ENCODE data around the gene CD44.
"Not testable (repeated sequence)": the region's sequence is repeated elsewhere in the genome, so short reads cannot be mapped to it uniquely, and the experiment has no call there.

Gene CD44

GRCh38 chr11:35105319-35106079 lies 33.5 kb upstream of the CD44 start:
- H3K4me2 ChIP-seq (ENCODE audit: low read depth, low read length, poor library complexity, severe bottlenecking): no peak overlapping the region

GRCh38 chr11:35106595-35106994 lies 32.4 kb upstream of the CD44 start:
- Histone ChIP-seq H3K9ac (ENCODE audit: low read length) (no peak overlapping the region), H4K20me1 (ENCODE audit: low read depth, low read length) (no peaks in the 10 kb centered on the region), H2AFZ (ENCODE audit: low read depth, low read length, severe bottlenecking) (no peak overlapping the region), H3K79me2 (ENCODE audit: insufficient read depth, low read length) (no peaks in the 10 kb centered on the region), H3K36me3 (ENCODE audit: low read length) (no peaks in the 10 kb centered on the region), H3K27me3 (ENCODE audit: low read length) (no peaks in the 10 kb centered on the region), H3K4me3 (ENCODE audit: insufficient read depth, low read length, poor library complexity, severe bottlenecking) (no peak overlapping the region), H3K9me2 (replicated peaks; ENCODE audit: insufficient read depth, low read length) (no peaks in the 10 kb centered on the region), H3K9me3 (ENCODE audit: insufficient read depth, low read length) (no peaks in the 10 kb centered on the region), H3K27ac (ENCODE audit: low read depth, low read length) (no peak overlapping the region), H3K4me2 (ENCODE audit: low read depth, low read length, poor library complexity, severe bottlenecking) (no peak overlapping the region), H3F3A (ENCODE audit: insufficient read depth) (no peaks in the 10 kb centered on the region)
- no peak for TF ChIP-seq EZH2phosphoT487 (conservative IDR thresholded peaks at IDR 0.05; ENCODE audit: low read length)
- TF ChIP-seq, protein P1, sequence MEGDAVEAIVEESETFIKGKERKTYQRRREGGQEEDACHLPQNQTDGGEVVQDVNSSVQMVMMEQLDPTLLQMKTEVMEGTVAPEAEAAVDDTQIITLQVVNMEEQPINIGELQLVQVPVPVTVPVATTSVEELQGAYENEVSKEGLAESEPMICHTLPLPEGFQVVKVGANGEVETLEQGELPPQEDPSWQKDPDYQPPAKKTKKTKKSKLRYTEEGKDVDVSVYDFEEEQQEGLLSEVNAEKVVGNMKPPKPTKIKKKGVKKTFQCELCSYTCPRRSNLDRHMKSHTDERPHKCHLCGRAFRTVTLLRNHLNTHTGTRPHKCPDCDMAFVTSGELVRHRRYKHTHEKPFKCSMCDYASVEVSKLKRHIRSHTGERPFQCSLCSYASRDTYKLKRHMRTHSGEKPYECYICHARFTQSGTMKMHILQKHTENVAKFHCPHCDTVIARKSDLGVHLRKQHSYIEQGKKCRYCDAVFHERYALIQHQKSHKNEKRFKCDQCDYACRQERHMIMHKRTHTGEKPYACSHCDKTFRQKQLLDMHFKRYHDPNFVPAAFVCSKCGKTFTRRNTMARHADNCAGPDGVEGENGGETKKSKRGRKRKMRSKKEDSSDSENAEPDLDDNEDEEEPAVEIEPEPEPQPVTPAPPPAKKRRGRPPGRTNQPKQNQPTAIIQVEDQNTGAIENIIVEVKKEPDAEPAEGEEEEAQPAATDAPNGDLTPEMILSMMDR (IDR thresholded peaks at IDR 0.05; ENCODE audit: insufficient read depth, low read length, poor library complexity, severe bottlenecking): no peak

More at GRCh38 chr11:35105319-35106079, 33.5 kb upstream of the CD44 start:
- TF ChIP-seq, protein P1 (IDR thresholded peaks at IDR 0.05; ENCODE audit: insufficient read depth, low read length, poor library complexity, severe bottlenecking): no peak
- TF ChIP-seq EZH2phosphoT487 (conservative IDR thresholded peaks at IDR 0.05; ENCODE audit: low read length): no peak
- H3K27ac ChIP-seq (ENCODE audit: low read depth, low read length): no peak overlapping the region
- no peak overlapping the region for H2AFZ ChIP-seq (ENCODE audit: low read depth, low read length, severe bottlenecking)
- H3K9ac ChIP-seq (ENCODE audit: low read length): no peak overlapping the region
- no peaks in the 10 kb centered on the region for H3K36me3 ChIP-seq (ENCODE audit: low read length)
- no peaks in the 10 kb centered on the region for H4K20me1 ChIP-seq (ENCODE audit: low read depth, low read length)
- no peaks in the 10 kb centered on the region for H3K27me3 ChIP-seq (ENCODE audit: low read length)
- no peaks in the 10 kb centered on the region for H3K9me3 ChIP-seq (ENCODE audit: insufficient read depth, low read length)
- H3K9me2 ChIP-seq (replicated peaks; ENCODE audit: insufficient read depth, low read length): no peaks in the 10 kb centered on the region
- no peaks in the 10 kb centered on the region for H3F3A ChIP-seq (ENCODE audit: insufficient read depth)
- no peaks in the 10 kb centered on the region for H3K79me2 ChIP-seq (ENCODE audit: insufficient read depth, low read length)
- H3K4me3 ChIP-seq (ENCODE audit: insufficient read depth, low read length, poor library complexity, severe bottlenecking): no peak overlapping the region

DNA sequence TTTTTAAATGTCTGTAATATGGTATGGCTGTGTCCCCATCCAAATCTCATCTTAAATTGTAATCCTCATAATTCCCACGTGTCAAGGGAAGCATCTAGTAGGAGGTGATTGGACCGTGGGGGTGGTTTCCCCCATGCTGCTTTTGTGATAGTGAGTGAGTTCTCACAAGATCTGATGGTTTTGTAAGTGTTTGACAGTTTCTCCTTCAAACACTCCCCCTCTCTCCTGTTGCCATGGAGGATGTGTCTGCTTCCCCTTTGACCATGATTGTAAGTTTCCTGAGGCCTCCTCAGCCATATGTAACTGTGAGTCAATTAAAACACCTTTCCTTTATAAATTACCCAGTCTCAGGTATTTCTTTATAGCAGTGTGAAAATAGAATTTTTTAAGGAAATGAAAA lies 31.1 kb upstream of the CD44 start:
- H3K27ac ChIP-seq (ENCODE audit: low read depth, low read length): no peak overlapping the region
- H3K27me3 ChIP-seq (ENCODE audit: low read length): no peaks in the 10 kb centered on the region
- H3K4me3 ChIP-seq (ENCODE audit: insufficient read depth, low read length, poor library complexity, severe bottlenecking): no peak overlapping the region
- TF ChIP-seq EZH2phosphoT487 (conservative IDR thresholded peaks at IDR 0.05; ENCODE audit: low read length): no peak
- TF ChIP-seq, protein P1 (IDR thresholded peaks at IDR 0.05; ENCODE audit: insufficient read depth, low read length, poor library complexity, severe bottlenecking): no peak
- H3K79me2 ChIP-seq (ENCODE audit: insufficient read depth, low read length): no peaks in the 10 kb centered on the region
- H3K36me3 ChIP-seq (ENCODE audit: low read length): no peaks in the 10 kb centered on the region
- H3K9ac ChIP-seq (ENCODE audit: low read length): no peak overlapping the region
- no peaks in the 10 kb centered on the region for H4K20me1 ChIP-seq (ENCODE audit: low read depth, low read length)
- no peaks in the 10 kb centered on the region for H3K9me3 ChIP-seq (ENCODE audit: insufficient read depth, low read length)
- no peaks in the 10 kb centered on the region for H3K9me2 ChIP-seq (replicated peaks; ENCODE audit: insufficient read depth, low read length)
- no peak overlapping the region for H3K4me2 ChIP-seq (ENCODE audit: low read depth, low read length, poor library complexity, severe bottlenecking)
- no peaks in the 10 kb centered on the region for H3F3A ChIP-seq (ENCODE audit: insufficient read depth)
- no peak overlapping the region for H2AFZ ChIP-seq (ENCODE audit: low read depth, low read length, severe bottlenecking)

DNA sequence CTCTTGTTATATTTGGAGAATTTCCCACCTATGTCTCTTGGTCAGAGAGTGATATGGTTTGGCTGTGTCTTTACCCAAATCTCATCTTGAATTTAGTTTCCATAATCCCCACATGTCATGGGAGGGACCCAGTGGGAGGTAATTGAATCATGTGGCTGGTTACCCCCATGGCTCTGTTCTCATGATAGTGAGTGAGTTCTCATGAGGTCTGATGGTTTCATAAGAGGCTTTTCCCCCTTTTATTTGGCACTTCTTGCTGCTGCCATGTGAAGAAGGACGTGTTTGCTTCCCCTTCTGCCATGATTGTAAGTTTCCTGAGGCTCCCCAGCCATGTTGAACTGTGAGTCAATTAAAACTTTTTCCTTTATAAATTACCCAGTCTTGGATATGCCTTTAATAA lies 30.6 kb upstream of the CD44 start:
- H3K9me2 ChIP-seq (replicated peaks; ENCODE audit: insufficient read depth, low read length); H3K36me3 ChIP-seq (ENCODE audit: low read length); H3K4me3 ChIP-seq (ENCODE audit: insufficient read depth, low read length, poor library complexity, severe bottlenecking); H3K4me2 ChIP-seq (ENCODE audit: low read depth, low read length, poor library complexity, severe bottlenecking); H3K79me2 ChIP-seq (ENCODE audit: insufficient read depth, low read length); H3K27ac ChIP-seq (ENCODE audit: low read depth, low read length); H3F3A ChIP-seq (ENCODE audit: insufficient read depth); H3K27me3 ChIP-seq (ENCODE audit: low read length); H2AFZ ChIP-seq (ENCODE audit: low read depth, low read length, severe bottlenecking); H3K9ac ChIP-seq (ENCODE audit: low read length); H4K20me1 ChIP-seq (ENCODE audit: low read depth, low read length); H3K9me3 ChIP-seq (ENCODE audit: insufficient read depth, low read length): not testable (repeated sequence)

Data from SU-DHL-6 (cell line).